ENCODE measurements around the gene MCCC2.

Gene MCCC2

DNA sequence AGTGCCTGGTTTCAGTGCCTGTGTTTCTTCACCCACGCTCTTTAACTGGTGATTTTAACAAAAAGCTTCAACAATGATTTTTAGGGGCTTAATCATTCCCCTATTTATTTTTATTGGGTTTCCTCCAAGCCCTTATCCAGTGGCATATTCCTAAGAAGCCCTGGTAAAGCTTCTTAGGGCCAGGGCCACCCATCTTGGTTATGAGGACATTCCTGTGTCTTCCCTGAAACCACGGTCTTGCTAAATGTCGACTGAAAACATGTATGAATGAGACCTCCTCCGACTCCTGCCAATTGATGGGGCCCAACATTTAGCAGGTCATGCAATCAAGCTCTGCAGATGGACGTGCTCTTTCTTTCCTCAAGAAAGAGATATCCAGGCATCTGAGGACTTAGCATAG, 118.3 kb downstream of the MCCC2 start:
- no peak for DNase-seq (ENCODE audit: low read depth)
- no peak overlapping the region for H3K4me3 ChIP-seq (ENCODE audit: low read length)
- TF ChIP-seq, protein P1, sequence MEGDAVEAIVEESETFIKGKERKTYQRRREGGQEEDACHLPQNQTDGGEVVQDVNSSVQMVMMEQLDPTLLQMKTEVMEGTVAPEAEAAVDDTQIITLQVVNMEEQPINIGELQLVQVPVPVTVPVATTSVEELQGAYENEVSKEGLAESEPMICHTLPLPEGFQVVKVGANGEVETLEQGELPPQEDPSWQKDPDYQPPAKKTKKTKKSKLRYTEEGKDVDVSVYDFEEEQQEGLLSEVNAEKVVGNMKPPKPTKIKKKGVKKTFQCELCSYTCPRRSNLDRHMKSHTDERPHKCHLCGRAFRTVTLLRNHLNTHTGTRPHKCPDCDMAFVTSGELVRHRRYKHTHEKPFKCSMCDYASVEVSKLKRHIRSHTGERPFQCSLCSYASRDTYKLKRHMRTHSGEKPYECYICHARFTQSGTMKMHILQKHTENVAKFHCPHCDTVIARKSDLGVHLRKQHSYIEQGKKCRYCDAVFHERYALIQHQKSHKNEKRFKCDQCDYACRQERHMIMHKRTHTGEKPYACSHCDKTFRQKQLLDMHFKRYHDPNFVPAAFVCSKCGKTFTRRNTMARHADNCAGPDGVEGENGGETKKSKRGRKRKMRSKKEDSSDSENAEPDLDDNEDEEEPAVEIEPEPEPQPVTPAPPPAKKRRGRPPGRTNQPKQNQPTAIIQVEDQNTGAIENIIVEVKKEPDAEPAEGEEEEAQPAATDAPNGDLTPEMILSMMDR (conservative IDR thresholded peaks at IDR 0.05; ENCODE audit: low read depth, low read length): no peak

DNA sequence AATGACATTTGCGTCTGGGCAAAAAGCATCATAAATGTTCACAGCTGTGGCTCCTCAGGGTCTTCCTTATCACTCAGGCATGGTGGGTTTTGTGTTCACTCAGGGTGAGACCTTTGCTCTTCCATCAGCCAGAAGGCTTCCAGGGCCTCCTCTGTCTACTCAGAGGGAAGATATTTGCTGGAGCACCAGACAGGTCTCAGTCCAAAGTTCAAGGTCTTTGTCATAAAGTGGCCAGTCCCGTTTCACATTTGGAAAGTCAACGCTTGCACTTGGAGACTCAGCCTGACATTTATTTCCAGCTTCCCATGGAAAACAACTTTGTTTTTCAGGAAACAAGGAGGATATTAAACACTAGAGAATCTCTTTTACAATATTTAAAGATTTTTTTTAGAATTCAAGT, 119.8 kb downstream of the MCCC2 start:
- DNase-seq (ENCODE audit: low read depth): no peak
- TF ChIP-seq, protein P1 (conservative IDR thresholded peaks at IDR 0.05; ENCODE audit: low read depth, low read length): no peak

More for the DNA sequence above, 119.8 kb downstream of the MCCC2 start:
- H3K4me3 ChIP-seq (ENCODE audit: low read length): no peak overlapping the region

Measured in retinal pigment epithelial cell (primary cell).